Neuronal stem cell (in vitro differentiated cells): ENCODE measurements around the gene TBC1D5.
A peak's percentile ranks its signal among the peaks of the same experiment; 100 is the strongest.
"Not testable (repeated sequence)": the region's sequence is repeated elsewhere in the genome, so short reads cannot be mapped to it uniquely, and the experiment has no call there.

ENCODE experiments used
- DNase-seq: peaks from one replicate; pipeline ENCODE4 v3.0.0-alpha.2; 2013; ENCODE audit warnings: low spot score
- H2AFZ ChIP-seq: one replicate; pipeline ENCODE4 v1.6.1; 2013; ENCODE audit warnings: mild to moderate bottlenecking, low read length, inconsistent platforms
- H2AK5ac ChIP-seq: 2 replicates; pipeline ENCODE4 v1.6.1; 2013; ENCODE audit warnings: low read depth, mild to moderate bottlenecking, inconsistent platforms, low read length, moderate library complexity, mixed read lengths
- H2BK120ac ChIP-seq: 2 replicates; pipeline ENCODE4 v1.6.1; 2013; ENCODE audit warnings: low read depth, mild to moderate bottlenecking, inconsistent platforms, low read length, moderate library complexity, mixed read lengths
- H2BK12ac ChIP-seq: one replicate; pipeline ENCODE4 v1.6.1; 2013; ENCODE audit warnings: low read length, inconsistent platforms
- H2BK15ac ChIP-seq: 2 replicates; pipeline ENCODE4 v1.6.1; 2013; ENCODE audit warnings: mild to moderate bottlenecking, low read length, inconsistent platforms, mixed read lengths
- H2BK5ac ChIP-seq: one replicate; pipeline ENCODE4 v1.6.1; 2013; ENCODE audit warnings: inconsistent platforms, mild to moderate bottlenecking, low read length, moderate library complexity
- H3K14ac ChIP-seq: one replicate; pipeline ENCODE4 v1.6.1; 2013; ENCODE audit warnings: low read length, inconsistent platforms
- H3K18ac ChIP-seq: 2 replicates; pipeline ENCODE4 v1.6.1; 2013; ENCODE audit warnings: low read length, inconsistent platforms
- H3K23ac ChIP-seq: 2 replicates; pipeline ENCODE4 v1.6.1; 2013; ENCODE audit warnings: low read depth, mild to moderate bottlenecking, mixed read lengths, low read length, inconsistent platforms; ENCODE audit not compliant: poor library complexity
- H3K27ac ChIP-seq: replicated peaks from 3 replicates; pipeline ENCODE4 v1.5.1; 2013; ENCODE audit warnings: low read length, inconsistent platforms
- H3K27me3 ChIP-seq, 3 experiments: 2 replicates each; pipeline ENCODE4 v1.6.1; 2013; ENCODE audit warnings: low read length in 3 of 3, mild to moderate bottlenecking in 2 of 3, inconsistent platforms in 1 of 3, low read depth in 1 of 3, mixed read lengths in 1 of 3, moderate library complexity in 1 of 3; ENCODE audit not compliant: control insufficient read depth in 3 of 3, insufficient read depth in 3 of 3
- H3K36me3 ChIP-seq, 2 donors: replicated peaks in 1 of 2; 2 replicates each; pipeline ENCODE4 v1.6.1; 2013; ENCODE audit warnings: low read length in 2 of 2; ENCODE audit not compliant: control insufficient read depth in 2 of 2, insufficient read depth in 2 of 2
- H3K4ac ChIP-seq: 2 replicates; pipeline ENCODE4 v1.6.1; 2013; ENCODE audit warnings: inconsistent platforms, mild to moderate bottlenecking, low read length, moderate library complexity
- H3K4me1 ChIP-seq, 2 donors: 1 replicate in 1 of 2; 2 replicates in 1 of 2; pipeline ENCODE4 v1.6.1; 2013; ENCODE audit warnings: low read length in 2 of 2, low read depth in 1 of 2; ENCODE audit not compliant: control insufficient read depth in 2 of 2, insufficient read depth in 1 of 2
- H3K4me2 ChIP-seq: one replicate; pipeline ENCODE4 v1.6.1; 2013; ENCODE audit warnings: mild to moderate bottlenecking, low read length, inconsistent platforms; ENCODE audit not compliant: insufficient read depth, poor library complexity, severe bottlenecking
- H3K4me3 ChIP-seq, 2 donors: 2 replicates each; pipeline ENCODE4 v1.5.1; 2013; ENCODE audit warnings: low read length in 2 of 2, mild to moderate bottlenecking in 2 of 2, inconsistent platforms in 1 of 2, moderate library complexity in 1 of 2
- H3K79me1 ChIP-seq: one replicate; pipeline ENCODE4 v1.6.1; 2013; ENCODE audit warnings: low read depth, mild to moderate bottlenecking, inconsistent platforms, low read length, moderate library complexity
- H3K9ac ChIP-seq: one replicate; pipeline ENCODE4 v1.6.1; 2013; ENCODE audit warnings: mild to moderate bottlenecking, low read depth, low read length, inconsistent platforms; ENCODE audit not compliant: poor library complexity
- H3K9me3 ChIP-seq, 2 donors: replicated peaks in 1 of 2; 2 replicates each; pipeline versions ENCODE3 to v1.6.1; 2013; ENCODE audit warnings: low read length in 2 of 2, mild to moderate bottlenecking in 2 of 2, inconsistent platforms in 1 of 2, low read depth in 1 of 2, mixed read lengths in 1 of 2, moderate library complexity in 1 of 2; ENCODE audit not compliant: control insufficient read depth in 2 of 2, insufficient read depth in 1 of 2
- H4K8ac ChIP-seq: one replicate; pipeline ENCODE4 v1.6.1; 2013; ENCODE audit warnings: low read depth, mild to moderate bottlenecking, inconsistent platforms, low read length, moderate library complexity
- H4K91ac ChIP-seq: one replicate; pipeline ENCODE4 v1.6.1; 2013; ENCODE audit warnings: low read length, low read depth, mild to moderate bottlenecking, inconsistent platforms; ENCODE audit not compliant: poor library complexity
- WGBS, 2 donors: extraction: QIAGEN DNeasy Blood & Tissue Kit; methylation state at CpG; one replicate each; pipeline ENCODE4 v1.1.7; 2013; ENCODE audit warnings: missing lambda C conversion rate in 2 of 2, mixed read lengths in 1 of 2; ENCODE audit not compliant: insufficient read length in 2 of 2, insufficient replicate concordance in 1 of 2; ENCODE audit errors: extremely low coverage in 2 of 2; 5-methylcytosine and 5-hydroxymethylcytosine counted together

Gene TBC1D5

GRCh38 chr3:17779304-17780250 lies 37.1 kb upstream of the TBC1D5 start:
- H3K36me3 ChIP-seq, H2BK15ac ChIP-seq: not testable (repeated sequence)
- WGBS, 2 donors, result no CpG with 5 or more reads among the region's 7 CpGs

DNA sequence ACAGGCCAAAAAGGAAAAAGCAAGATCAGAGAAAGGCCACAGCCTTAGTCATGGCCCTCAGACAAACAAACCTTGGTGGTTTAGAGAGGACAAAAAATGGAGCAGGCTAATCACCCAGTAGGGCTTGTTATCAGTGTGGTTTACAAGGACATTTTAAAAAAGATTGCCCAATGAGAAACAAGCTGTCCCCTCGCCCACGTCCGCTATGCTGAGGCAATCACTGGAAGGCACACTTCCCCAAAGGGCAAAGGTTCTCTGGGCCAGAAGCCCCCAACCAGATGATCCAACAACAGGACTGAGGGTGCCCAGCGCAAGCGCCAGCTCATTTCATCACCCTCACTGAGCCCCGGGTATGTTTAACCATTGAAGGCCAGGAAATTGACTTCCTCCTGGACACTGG lies 34.9 kb upstream of the TBC1D5 start:
- not testable (repeated sequence) for H3K4ac ChIP-seq, H2AK5ac ChIP-seq, H3K18ac ChIP-seq, H2BK12ac ChIP-seq, H2BK5ac ChIP-seq, H4K91ac ChIP-seq, H3K27me3 ChIP-seq, H2BK120ac ChIP-seq, H3K9me3 ChIP-seq, H3K4me1 ChIP-seq, H3K4me3 ChIP-seq, DNase-seq, H3K79me1 ChIP-seq, H2BK15ac ChIP-seq, H3K27ac ChIP-seq, H3K14ac ChIP-seq, H3K36me3 ChIP-seq, H2AFZ ChIP-seq, H4K8ac ChIP-seq, H3K4me2 ChIP-seq, H3K23ac ChIP-seq, H3K9ac ChIP-seq
- no CpG with 5 or more reads among the region's 6 CpGs for WGBS, 2 donors

More at GRCh38 chr3:17779304-17780250, 37.1 kb upstream of the TBC1D5 start:
- not testable (repeated sequence) for H3K4ac ChIP-seq, H3K4me2 ChIP-seq, H3K23ac ChIP-seq, H2AK5ac ChIP-seq, H2BK5ac ChIP-seq, H4K91ac ChIP-seq, H3K27me3 ChIP-seq, H3K14ac ChIP-seq, H2BK120ac ChIP-seq, H3K4me3 ChIP-seq, H4K8ac ChIP-seq, H2AFZ ChIP-seq, H3K9ac ChIP-seq, H3K79me1 ChIP-seq, H3K9me3 ChIP-seq, H3K18ac ChIP-seq, H3K4me1 ChIP-seq, H2BK12ac ChIP-seq, DNase-seq, H3K27ac ChIP-seq

DNA sequence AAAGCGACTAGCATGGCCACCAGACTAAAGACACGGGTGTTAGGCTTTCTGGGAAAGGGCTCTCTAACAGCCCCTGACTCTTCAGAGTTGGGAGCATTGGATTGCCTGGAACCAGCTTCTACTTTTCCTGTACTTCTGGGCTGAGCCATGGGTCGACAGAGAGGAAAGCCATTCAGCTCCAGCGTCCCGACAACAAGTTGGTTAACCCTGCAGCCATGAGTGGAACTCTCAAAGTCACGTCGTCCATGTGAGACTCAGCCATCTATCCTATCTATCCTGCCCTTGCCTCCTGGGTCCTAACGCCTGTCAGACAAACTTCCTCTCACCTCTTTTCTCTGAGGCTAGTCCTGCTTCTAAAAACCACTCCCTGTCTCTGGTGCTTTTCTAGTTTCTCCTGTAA lies 32.6 kb upstream of the TBC1D5 start:
- Histone ChIP-seq H3K27ac (no peak overlapping the region), H3K4me1 (no peaks in the 10 kb centered on the region), H3K79me1 (no peaks in the 10 kb centered on the region), H2AK5ac (no peak overlapping the region), H3K4me3 (no peak overlapping the region), H2BK120ac (no peak overlapping the region), H3K9me3 (no peaks in the 10 kb centered on the region), H3K14ac (no peak overlapping the region), H2BK12ac (no peak overlapping the region), H3K9ac (no peak overlapping the region), H3K36me3 (no peaks in the 10 kb centered on the region), H3K18ac (peak overlapping the region; percentile 19), H3K4ac (no peak overlapping the region), H2BK15ac (no peak overlapping the region), H4K91ac (no peak overlapping the region), H2AFZ (peak overlapping the region; percentile 63), H3K27me3 (no peaks in the 10 kb centered on the region), H3K23ac (no peak overlapping the region), H2BK5ac (no peak overlapping the region), H4K8ac (no peak overlapping the region), H3K4me2 (no peak overlapping the region)
- WGBS, 2 donors, result no CpG with 5 or more reads among the region's 8 CpGs
- DNase-seq, result no peak

- not testable (repeated sequence) for H3K27me3 ChIP-seq, H4K8ac ChIP-seq, H2BK15ac ChIP-seq, H2AK5ac ChIP-seq, H3K4me1 ChIP-seq, H3K14ac ChIP-seq, H3K27ac ChIP-seq, H3K23ac ChIP-seq, H2BK12ac ChIP-seq, H3K9ac ChIP-seq, H3K18ac ChIP-seq, DNase-seq, H3K4ac ChIP-seq, H3K79me1 ChIP-seq, H2AFZ ChIP-seq, H3K9me3 ChIP-seq, H3K4me2 ChIP-seq, H4K91ac ChIP-seq, H2BK120ac ChIP-seq, H3K4me3 ChIP-seq, H3K36me3 ChIP-seq, H2BK5ac ChIP-seq
- WGBS, 2 donors, result no CpG with 5 or more reads among the region's 10 CpGs
Observed at GRCh38 chr3:17774180-17774910, 31.9 kb upstream of the TBC1D5 start.
